Colonic mucosa (tissue), 4 donors: Measurements from ENCODE around the gene TMEM269. TPM values are rescaled to one million over a fixed set of nuclear protein-coding genes. Genes with fewer than 3 reads are reported as not detected.

ENCODE experiments used
- DNase-seq: peaks from one replicate; pipeline ENCODE4 v3.0.0-alpha.2; 2020
- H3K27ac ChIP-seq: fragments of 200-600 bp; one replicate; pipeline ENCODE4 v1.8.0; 2021
- H3K27me3 ChIP-seq: fragments of 200-600 bp; one replicate; pipeline ENCODE4 v1.8.0; 2021
- H3K36me3 ChIP-seq: fragments of 200-600 bp; one replicate; pipeline ENCODE4 v1.8.0; 2021
- H3K4me1 ChIP-seq: fragments of 200-600 bp; one replicate; pipeline ENCODE4 v1.8.0; 2021; ENCODE audit warnings: mild to moderate bottlenecking
- H3K4me3 ChIP-seq: fragments of 200-600 bp; one replicate; pipeline ENCODE4 v1.8.0; 2021
- H3K9ac ChIP-seq, 2 donors: one replicate each; pipeline ENCODE4 v1.7.0; 2013; ENCODE audit warnings: control low read depth in 2 of 2, low read depth in 2 of 2, low read length in 2 of 2
- H3K9me3 ChIP-seq: fragments of 200-600 bp; one replicate; pipeline ENCODE4 v1.8.0; 2021
- intact Hi-C: fragments of 100-400 bp; cut with DNase I; formaldehyde crosslinking; loops from one replicate; pipeline ENCODE4 v1.14.1; 2022
- total RNA-seq, 2 donors: library from RNA; stranded (reverse); fragmentation: NEBNext Ultra II Directional in 1 of 2; extraction: Animal tissue kit (Norgen Biotek cat#: 25700) in 1 of 2; gene quantifications; one replicate each; pipeline ENCODE4 v1.2.1, GENCODE V29; 2021
- TF ChIP-seq, protein P1 (sequence below): fragments of 200-600 bp; IDR thresholded peaks from one replicate; pipeline ENCODE4 v1.8.0; 2022; ENCODE audit warnings: antibody characterized with exemption, mild to moderate bottlenecking
- donor health status: healthy.
- donor health status: DM: no; HTN: no; CAD: no.
- donor health status: DM: no; HTN: no; CAD: no.

TMEM269 gene
- under 1 TPM in 1 of 2 donors, not detected in 1; 0.10 TPM for total RNA-seq

DNA sequence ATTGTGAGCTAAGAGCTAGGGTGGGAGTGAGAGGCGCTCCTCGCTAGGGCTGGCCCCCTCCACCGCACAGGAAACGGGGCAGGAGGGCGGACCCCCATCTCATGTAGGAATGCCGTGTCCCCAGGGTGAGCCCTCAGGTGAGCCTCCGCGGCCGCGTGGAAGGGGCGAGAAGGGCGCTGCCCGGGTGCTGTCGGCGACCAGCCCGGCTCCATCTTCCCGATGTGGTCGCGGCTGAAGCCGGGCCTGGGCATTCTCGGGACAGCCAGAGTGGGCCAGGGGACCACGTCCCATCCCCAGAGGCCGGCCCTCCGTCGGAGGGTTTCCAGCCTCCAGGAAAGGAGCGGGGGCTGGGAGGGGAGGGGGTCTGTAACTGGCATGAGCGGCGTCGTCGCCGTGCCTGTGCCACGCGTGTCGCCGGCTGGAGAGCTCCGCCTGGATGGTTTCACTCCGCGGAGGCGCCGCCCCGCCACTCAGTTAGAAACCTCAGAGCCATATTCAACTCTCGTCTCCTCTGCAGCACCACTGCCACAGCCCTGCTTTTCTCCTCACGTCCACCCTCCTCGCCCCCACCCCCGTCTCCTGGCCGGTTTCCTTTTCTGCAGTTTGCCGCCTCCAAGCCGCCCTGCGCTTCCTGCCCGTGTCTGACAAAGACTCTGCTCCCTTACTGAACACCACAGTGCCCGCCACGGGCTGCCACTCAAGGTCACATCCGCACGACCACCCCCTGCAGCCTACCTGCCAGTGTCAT is at the start of gene TMEM269:
Gene TMEM269 (plus strand): TSS at position 46 of the 748 bp plus-strand sequence. CDS start 4,903 bp downstream, outside the sequence.
- intact Hi-C loops, result no loop called here
- H3K4me1 ChIP-seq, result no peaks in the 10 kb centered on the region
- peak within 1 kb of the TSS; percentile 29 to 52 for H3K9ac ChIP-seq
- DNase-seq, result no peak
- H3K9me3 ChIP-seq, result no peaks in the 10 kb centered on the region
- H3K36me3 ChIP-seq, result no peaks in the 10 kb centered on the region
- no peaks in the 10 kb centered on the region for H3K27me3 ChIP-seq
- no peak within 1 kb of the TSS for H3K27ac ChIP-seq
- peak within 1 kb of the TSS; percentile 26 for H3K4me3 ChIP-seq
- TF ChIP-seq, protein P1, sequence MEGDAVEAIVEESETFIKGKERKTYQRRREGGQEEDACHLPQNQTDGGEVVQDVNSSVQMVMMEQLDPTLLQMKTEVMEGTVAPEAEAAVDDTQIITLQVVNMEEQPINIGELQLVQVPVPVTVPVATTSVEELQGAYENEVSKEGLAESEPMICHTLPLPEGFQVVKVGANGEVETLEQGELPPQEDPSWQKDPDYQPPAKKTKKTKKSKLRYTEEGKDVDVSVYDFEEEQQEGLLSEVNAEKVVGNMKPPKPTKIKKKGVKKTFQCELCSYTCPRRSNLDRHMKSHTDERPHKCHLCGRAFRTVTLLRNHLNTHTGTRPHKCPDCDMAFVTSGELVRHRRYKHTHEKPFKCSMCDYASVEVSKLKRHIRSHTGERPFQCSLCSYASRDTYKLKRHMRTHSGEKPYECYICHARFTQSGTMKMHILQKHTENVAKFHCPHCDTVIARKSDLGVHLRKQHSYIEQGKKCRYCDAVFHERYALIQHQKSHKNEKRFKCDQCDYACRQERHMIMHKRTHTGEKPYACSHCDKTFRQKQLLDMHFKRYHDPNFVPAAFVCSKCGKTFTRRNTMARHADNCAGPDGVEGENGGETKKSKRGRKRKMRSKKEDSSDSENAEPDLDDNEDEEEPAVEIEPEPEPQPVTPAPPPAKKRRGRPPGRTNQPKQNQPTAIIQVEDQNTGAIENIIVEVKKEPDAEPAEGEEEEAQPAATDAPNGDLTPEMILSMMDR, result no peak

GRCh38 chr1:42735056-42735455 is 49.7 kb upstream of the TMEM269 start:
- Histone ChIP-seq H3K4me3 (no peak overlapping the region), H3K4me1 (no peaks in the 10 kb centered on the region), H3K9me3 (no peaks in the 10 kb centered on the region), H3K36me3 (no peaks in the 10 kb centered on the region), H3K27ac (no peak overlapping the region), H3K9ac (no peak overlapping the region), H3K27me3 (no peaks in the 10 kb centered on the region)
- intact Hi-C loops, result no loop called here
- no peak for DNase-seq
- TF ChIP-seq, protein P1, result no peak

DNA sequence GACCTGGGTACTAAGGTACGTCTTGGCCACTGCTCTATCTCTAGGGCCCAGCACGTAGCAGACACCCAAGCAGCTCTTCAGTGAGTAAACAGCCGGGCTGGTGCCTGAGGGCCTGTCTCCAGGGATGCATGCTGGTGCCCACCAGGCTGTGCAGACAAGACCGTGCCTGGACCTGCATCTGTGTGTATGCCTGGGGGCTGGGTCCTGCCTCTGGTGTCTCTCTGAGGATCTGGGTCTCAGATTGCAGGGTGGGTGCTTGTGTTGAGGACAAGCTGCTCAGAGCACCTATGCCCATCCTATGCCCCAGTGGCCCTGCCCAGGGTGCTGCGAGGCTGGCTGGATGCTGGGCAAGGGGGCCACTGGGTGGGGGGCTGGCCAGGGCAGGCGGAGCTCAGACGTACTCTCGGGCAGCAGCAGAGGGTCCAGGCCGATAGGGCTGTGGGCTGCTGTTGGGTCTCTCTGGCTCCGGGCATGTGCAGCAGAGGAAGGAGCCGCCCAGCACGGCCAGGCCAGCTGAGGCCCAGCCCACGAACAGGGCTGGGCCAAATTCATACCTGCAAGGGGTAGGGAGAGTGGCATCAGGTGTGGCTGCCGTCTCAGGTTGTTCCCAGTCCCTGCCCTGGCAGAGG is 49.2 kb upstream of the TMEM269 start:
- no peak for DNase-seq
- H3K27me3 ChIP-seq, result no peaks in the 10 kb centered on the region
- H3K9me3 ChIP-seq, result no peaks in the 10 kb centered on the region
- peak overlapping the region in 1 of 2 donors; percentile 37 for H3K9ac ChIP-seq
- no peaks in the 10 kb centered on the region for H3K36me3 ChIP-seq
- intact Hi-C loops, result no loop called here
- TF ChIP-seq, protein P1, result no peak
- H3K27ac ChIP-seq, result no peak overlapping the region
- H3K4me1 ChIP-seq, result no peaks in the 10 kb centered on the region
- no peak overlapping the region for H3K4me3 ChIP-seq

DNA sequence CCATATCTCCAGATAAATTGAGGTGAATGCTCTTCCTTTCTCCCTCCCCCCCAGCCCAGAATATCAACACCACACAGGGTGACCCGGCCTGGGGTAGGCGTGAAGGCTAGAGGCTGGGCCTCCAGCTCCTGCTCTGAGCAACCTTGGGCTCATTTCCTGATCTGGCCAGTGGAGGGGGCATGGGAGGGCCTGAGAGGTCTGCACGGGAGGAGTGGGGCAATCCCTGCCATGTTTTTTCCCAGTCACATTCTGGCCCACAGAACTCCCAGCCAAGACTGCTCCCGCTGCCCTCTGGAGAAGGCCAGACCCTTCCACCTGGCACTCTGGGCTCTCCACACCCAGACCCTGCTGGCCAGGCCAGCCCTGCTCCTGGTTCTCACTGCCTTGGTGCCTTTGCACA is 48.6 kb upstream of the TMEM269 start:
- H3K9me3 ChIP-seq, result no peaks in the 10 kb centered on the region
- peak; percentile 73 for DNase-seq
- H3K4me3 ChIP-seq, result no peak overlapping the region
- H3K9ac ChIP-seq, result no peak overlapping the region
- no peaks in the 10 kb centered on the region for H3K36me3 ChIP-seq
- H3K4me1 ChIP-seq, result no peaks in the 10 kb centered on the region
- intact Hi-C loops, result no loop called here
- no peaks in the 10 kb centered on the region for H3K27me3 ChIP-seq
- TF ChIP-seq, protein P1, result no peak
- H3K27ac ChIP-seq, result no peak overlapping the region

- H3K36me3 ChIP-seq, result no peaks in the 10 kb centered on the region
- H3K27ac ChIP-seq, result no peak overlapping the region
- H3K9ac ChIP-seq, result no peak overlapping the region
- H3K27me3 ChIP-seq, result no peaks in the 10 kb centered on the region
- H3K9me3 ChIP-seq, result no peaks in the 10 kb centered on the region
- no peak overlapping the region for H3K4me3 ChIP-seq
- no peaks in the 10 kb centered on the region for H3K4me1 ChIP-seq
- DNase-seq, result no peak
- intact Hi-C loops, result no loop called here
- TF ChIP-seq, protein P1, result no peak
Observed at GRCh38 chr1:42736571-42737200, 48.1 kb upstream of the TMEM269 start.
